NCI-H524 treated with DMSO at 0.1 percent for 48 hours (cell line): ENCODE measurements around the gene PRR9.
"Not testable (repeated sequence)": the region's sequence is repeated elsewhere in the genome, so short reads cannot be mapped to it uniquely, and the experiment has no call there.

Source experiments
- DNase-seq: peaks from one replicate; lab custom pipeline; 2025; lab: John Stamatoyannopoulos, UW

PRR9 gene

GRCh38 chr1:153229076-153229829, 11.9 kb downstream of the PRR9 start:
- not testable (repeated sequence) for DNase-seq

DNA sequence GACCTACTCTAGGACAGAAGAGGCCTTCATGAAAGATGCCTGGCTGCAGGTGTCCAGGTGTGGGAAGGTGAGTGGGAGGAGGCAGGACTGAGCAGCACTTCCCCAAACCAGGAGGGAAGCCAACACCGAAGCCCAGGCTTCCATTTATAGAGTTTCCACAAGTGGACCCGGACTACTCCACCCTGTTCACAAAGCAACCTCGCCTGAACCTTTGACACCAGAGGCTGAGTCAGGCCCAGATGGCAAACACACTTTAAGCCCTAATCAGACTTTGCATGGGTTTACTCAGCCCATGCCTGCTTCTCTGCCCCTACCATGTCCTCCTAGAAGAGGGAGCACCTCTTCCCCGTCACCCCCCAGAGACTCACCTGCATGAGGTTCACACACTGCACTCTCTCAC, 14.0 kb downstream of the PRR9 start:
- DNase-seq, result no peak

GRCh38 chr1:153231785-153232184, 14.4 kb downstream of the PRR9 start:
- no peak for DNase-seq

- no peak for DNase-seq
Measured at GRCh38 chr1:153232553-153232952, 15.2 kb downstream of the PRR9 start.

DNA sequence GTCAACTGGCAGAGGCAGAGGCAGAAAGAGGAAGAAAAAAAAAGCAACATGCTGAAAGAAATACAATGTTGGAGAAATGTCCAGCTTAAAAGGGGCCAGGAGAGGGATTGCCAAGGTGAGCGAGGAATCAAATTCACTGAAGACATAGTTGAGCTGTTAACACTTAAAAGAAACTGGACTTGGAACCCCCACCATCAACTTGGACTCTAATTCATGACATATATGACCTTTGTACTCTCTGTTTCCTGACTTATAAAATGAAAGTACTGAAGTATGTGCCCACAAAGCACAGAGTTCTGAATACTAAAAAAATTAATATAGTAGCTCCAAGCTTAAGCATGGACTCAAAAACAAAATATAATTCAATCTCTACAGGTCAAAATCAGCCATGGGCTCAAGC, 16.1 kb downstream of the PRR9 start:
- no peak for DNase-seq

DNA sequence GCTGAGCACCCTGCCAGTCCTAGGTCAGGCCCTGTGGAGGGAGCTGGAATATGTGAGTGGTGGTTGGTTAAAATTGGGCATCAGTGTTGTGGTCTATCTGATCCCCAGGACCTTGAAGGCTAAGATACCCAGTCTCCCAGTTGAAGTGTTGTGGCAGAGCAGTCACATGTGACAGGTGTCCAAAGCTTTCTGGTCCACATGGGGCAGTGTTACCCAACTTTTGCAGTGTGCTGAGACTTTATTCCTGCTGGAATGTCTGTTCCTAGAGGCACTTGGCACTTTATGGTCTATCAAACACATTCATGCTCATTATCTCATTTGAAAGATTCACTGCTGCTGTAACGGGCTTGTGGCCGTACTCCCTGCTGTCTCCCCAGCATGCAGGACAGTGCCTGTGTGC, 21.1 kb downstream of the PRR9 start:
- DNase-seq, result no peak

- DNase-seq, result no peak
Measured at GRCh38 chr1:153242160-153242559, 24.8 kb downstream of the PRR9 start.

DNA sequence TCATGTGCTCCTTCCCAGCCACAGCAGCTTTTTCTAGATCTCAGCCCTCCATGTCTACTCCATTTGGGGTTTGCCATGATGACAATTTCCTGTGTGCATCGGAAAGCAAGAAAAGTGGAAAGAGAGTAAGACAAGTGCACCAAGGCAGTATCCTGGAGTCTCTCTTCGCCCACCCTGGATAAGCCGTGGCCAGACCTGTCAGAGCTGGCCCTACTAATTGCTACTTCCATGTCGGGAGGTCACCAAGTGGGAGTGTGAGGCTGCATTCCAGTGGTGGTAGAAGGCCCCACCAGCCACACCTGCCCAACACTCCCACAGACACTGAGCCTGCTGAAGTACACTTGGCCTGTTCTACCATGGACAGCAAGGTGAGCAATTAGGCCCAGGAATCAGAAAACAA, 28.1 kb downstream of the PRR9 start:
- no peak for DNase-seq

GRCh38 chr1:153246018-153246417, 28.6 kb downstream of the PRR9 start:
- DNase-seq, result peak; percentile 91

DNA sequence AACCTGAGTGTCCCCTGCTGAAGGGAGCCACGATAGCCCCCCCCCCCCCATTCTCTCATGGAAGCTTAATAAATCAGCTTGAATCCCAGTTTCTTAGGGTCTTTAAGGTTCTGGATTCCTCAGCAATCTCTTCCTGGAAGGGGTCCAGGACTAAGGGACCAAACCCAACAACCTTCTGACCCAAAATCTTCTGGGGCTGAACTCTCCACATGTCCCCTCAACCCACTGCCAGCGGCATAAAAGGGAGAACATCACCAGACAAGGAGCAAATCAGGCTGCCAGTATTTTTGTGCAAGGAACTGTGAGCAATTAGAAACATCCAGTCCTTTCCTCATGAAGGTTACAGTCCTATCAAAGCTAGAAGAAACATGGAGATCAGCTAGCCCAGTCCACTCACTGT, 29.4 kb downstream of the PRR9 start:
- no peak for DNase-seq

- no peak for DNase-seq
Measured at GRCh38 chr1:153248176-153248879, 30.9 kb downstream of the PRR9 start.

DNA sequence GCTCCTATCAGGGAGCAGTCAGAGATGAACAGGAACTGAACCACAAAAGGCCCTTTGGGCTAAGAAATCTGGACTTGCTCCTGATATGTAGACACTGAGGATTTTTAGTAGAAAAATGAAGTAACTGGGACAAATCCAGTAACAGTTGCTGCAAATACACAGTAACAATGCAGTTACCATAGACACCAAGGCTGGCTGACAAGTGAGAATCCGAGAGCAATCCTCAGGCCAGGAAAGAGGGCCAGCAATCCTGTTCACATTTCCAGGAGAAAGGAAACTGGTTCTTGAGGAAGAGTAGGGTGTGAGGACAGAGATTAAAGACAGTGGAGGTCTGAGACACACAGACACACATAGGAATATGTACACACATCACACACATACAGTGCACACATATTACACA, 32.8 kb downstream of the PRR9 start:
- DNase-seq, result no peak

DNA sequence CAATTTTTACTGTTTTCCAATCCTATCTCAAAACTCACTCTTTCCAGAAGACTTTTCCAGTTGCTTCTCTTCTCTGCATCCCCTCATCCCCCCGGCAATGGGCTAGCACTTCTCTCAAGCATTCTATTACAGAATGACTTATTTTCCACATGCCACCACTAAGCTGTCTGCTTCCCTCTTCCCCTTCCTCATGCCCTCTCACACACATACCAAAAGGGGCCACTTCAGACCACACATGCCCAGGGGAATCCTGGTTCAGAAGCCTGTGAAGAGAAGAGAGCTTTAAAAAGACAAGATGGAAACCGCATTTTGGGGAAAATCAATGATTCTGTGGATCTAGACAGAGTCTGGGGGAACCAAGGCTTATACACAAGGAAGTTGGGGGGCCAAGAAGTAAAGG, 33.7 kb downstream of the PRR9 start:
- no peak for DNase-seq

- DNase-seq, result no peak
Measured at GRCh38 chr1:153251562-153251961, 34.2 kb downstream of the PRR9 start.

DNA sequence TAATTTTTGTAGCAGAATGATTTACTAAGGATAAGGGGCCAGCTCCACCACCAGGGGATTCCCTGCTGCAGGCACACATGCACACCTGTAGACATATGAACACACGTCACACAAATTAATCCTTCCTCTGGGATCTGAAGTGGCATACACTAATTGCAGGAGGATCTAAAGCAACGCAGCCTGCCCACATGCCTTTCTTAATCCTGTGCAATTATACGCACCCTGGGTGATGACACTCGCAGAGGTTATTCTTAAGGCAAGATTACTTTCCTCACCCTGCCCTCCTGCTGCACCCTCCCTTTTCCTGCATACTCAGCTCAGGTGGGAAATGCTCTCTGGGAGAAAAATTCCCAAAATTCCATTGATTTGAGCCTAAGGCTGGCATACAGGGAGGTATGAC, 34.6 kb downstream of the PRR9 start:
- DNase-seq, result peak; percentile 77

- DNase-seq, result no peak
Measured at GRCh38 chr1:153253076-153253475, 35.7 kb downstream of the PRR9 start.

GRCh38 chr1:153253693-153254092, 36.3 kb downstream of the PRR9 start:
- DNase-seq, result no peak

GRCh38 chr1:153259387-153259786, 42.0 kb downstream of the PRR9 start, which contains the start of gene LORICRIN:
Gene LORICRIN, plus strand, starts transcription at chr1:153259687. Its CDS starts 1,263 bp downstream, at chr1:153260950.
- DNase-seq, result no peak

GRCh38 chr1:153260585-153261280, 43.3 kb downstream of the PRR9 start:
- no peak for DNase-seq

- DNase-seq, result no peak
Measured at GRCh38 chr1:153261281-153262069, 44.1 kb downstream of the PRR9 start.

- DNase-seq, result no peak
Measured at GRCh38 chr1:153262070-153262366, 44.6 kb downstream of the PRR9 start.

DNA sequence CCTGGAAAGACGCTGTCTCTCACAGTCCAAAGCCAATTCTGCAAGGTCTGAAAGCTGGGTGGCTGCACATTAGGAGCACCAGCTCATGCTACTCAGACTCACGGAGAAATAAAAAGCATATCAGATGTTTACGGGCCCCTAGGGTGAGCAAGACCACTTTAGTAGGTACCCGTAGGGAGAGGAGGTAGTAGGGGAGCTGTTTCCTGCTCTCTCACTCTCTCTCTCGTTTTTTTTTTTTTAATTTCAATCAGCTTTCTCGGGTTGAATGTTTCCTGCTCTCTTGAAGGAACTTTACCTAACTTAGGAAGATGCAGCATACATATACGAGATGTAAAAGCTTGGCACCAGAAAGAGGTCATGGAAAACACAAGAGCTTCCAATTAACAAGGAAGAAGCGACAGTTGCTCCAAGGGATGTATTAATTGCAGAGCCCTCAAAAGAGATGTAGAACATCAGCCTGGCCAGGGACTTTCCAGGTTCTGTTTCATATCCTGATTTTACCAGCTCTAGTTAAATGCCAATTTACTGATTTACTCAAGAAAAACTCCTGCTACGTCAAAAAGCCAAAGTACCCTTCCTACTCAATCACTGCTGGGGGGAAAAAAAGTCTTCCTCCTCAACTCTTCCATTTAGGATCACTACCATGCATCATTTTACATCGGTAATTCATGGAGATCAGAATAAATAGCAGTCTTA, 45.2 kb downstream of the PRR9 start:
- no peak for DNase-seq
